GM19468 (cell line): Measurements from ENCODE around the gene IFITM10.

Experiments used
- ATAC-seq: cut with Tn5 transposase; IDR thresholded peaks from one replicate; pipeline ENCODE4 v1.9.1; 2021; ENCODE audit warnings: mild to moderate bottlenecking, moderate library complexity, moderate number of reproducible peaks; ENCODE audit not compliant: unreplicated experiment; ENCODE audit errors: extremely low read depth

Gene IFITM10

DNA sequence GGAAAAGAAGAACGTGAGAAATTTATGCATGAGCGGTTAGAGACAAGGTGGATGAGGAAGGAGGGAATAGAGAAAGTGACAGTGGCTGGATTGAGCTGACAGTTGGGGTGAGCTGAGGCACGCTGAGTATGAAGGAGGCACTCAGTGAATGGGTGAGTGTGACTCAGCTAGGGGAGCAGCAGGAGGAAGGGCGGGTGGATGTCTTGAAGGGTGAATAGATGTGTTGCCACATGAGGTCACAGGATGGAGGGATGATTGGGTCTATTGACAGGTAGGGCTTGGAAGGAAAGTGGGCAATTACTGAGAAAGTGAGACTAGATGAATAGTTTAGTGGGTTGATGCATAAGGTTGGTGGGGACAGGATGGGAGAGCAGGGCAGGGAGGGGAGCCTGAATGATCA, 8.0 kb downstream of the IFITM10 start:
- ATAC-seq: no peak

DNA sequence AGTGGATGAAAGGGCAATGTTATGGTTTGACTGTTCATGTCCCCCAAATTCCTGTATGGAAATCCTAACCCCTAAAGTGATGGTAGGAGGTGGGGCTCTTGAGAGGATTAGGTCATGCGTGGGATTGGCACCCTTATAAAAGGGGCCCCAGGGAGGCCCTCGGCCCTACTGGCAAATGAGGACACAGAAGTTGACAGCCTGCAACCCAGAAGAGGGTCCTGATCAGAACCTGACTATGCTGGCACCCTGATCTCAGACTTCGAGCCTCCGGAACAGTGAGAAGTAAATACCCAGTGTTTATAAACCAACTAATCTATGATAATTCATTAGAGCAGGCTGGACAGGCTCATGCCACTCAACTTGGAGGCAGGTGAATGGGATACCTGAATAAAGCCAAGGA, 8.7 kb downstream of the IFITM10 start:
- ATAC-seq: no peak

DNA sequence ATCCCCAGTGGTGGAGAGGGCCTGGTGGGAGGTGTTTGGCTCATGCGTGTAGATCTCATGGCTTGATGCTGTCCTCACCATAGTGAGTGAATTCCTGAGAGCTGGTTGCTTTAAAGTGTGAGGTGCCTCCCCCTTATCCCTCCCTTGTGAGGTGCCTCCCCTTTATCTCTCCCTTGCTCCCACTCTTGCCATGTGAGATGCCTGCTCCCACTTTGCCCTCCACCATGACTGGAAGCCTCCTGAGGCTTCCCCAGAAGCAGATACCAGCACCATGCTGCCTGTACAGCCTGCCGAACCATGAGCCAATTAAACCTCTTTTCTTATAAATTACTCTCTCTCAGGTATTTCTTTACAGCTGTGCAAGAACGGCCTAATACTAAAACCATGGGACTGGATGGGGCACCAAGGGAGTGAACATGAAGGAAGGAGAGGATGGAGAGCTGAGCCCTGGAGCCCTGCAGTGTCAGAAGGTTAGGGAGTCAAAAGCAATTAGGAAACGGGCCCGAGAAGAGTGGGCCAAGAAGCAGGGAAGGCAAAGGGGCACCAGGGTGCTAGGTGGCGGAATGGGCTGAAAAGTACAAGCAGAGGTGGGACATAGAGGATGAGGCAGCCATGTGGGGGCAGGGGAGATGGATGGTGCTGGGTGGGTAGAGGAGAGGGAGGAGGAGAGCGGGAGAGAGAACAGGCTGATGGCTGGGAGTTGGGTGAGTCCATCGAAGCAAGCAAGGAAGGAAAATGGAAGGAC, 9.4 kb downstream of the IFITM10 start:
- ATAC-seq: no peak

DNA sequence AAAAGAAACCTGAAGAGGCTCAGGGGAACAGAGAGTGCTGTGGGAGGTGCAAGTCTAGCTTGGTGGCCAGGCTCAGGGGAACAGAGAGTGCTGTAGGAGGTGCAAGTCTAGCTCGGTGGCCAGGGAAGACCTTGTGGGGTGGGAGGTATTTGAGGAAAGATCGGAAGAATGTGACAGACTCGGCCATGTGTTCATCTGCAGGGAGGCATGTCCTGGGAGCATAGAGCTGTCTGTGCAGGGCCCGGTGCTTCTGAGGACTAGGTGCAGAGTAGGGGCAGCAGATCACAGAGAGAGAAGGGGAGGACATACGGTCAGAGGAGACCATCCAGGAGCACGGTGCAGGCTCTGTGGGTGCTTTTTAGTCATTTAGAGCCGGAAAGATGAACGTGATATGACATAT, 10.8 kb downstream of the IFITM10 start:
- ATAC-seq: no peak

DNA sequence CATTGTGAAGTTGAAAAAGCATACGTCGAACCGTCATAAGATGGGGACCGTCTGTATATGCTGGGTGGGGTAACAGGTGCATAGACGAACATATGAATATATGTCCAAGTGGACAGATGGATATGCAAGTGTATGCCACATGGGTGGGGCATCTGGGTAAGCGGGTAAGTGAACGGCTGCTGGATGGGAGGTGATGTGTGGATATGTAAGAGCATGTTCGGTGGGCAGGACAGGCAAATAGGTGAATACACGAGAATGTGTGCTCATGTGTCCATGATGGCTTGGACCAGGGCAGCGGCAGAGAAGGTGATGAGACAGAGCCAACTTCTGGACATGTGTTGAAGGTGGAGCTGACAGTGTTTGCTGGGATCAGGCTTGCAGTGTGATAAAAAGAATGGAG, 12.0 kb downstream of the IFITM10 start:
- no peak for ATAC-seq

DNA sequence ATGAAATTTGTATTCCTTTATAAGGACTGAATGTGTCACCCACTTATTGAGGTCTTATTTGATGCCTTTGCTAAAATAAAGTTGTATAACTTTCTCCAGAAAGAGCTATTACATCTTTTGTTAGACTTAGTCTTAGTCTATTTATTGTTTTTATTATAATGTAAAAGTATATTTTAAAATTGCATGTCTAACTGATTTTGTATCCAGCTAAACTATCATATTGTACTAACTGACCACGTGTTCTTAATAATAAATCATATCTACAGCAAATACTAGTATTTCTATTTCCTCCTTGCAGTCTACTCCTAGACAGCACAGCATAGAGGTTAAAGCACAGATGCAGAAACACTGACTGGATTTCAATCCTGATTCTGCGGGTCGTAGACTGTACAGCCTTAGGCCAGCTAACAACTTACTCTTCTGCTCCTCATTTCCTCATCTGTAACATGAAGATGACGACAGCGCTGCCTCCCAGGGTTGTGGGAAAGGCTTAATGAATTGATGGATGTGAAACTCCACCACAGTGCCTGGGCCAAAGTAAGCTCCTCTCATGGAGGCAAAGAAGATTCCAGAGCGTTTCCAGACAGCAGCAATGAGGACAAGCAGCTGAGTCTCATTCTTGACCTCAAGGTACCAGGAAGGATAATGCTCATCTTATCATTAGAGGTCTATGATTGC, 13.2 kb downstream of the IFITM10 start:
- ATAC-seq: no peak

DNA sequence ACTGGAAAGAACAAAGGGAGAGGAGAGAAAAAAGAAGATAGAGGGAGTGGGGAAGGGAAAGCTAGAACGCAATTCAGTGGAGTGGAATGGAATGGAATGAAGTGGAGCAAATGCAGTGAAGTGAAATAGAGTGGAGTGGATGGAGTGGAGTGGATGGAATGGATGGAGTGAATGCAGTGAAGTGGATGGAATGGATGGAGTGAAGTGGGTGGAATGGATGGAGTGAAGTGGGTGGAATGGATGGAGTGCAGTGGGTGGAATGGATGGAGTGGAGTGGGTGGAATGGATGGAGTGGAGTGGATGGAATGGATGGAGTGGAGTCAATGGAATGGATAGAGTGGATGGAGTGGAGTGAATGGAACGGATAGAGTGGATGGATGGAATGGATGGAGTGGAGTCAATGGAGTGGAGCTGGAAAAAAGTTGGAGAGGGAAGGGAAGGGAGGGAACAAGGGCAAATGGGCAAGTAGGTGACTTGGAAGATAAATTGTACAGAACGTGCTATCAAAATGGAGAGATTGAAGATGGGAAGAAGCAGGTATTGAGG, 13.9 kb downstream of the IFITM10 start:
- ATAC-seq: no peak

DNA sequence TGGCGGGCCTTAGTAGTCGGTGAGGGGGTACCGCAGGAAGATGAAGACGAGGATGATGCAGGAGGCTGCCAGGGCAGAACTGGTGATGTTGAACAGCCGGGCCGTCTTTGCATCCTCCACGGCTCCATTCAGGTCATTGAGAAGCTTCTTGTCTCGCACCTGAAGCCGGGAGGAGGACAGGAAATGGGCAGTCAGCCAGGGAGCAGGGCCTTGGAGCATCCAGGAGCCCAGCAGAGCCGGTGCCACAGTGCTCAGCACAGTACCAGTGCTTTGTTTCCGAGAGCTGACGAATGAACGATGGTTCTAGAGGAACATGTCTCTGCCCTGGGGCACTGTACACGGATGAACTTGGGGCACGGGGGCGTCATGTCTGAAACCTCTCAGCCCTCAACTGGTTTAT, 15.1 kb downstream of the IFITM10 start:
- ATAC-seq: no peak

DNA sequence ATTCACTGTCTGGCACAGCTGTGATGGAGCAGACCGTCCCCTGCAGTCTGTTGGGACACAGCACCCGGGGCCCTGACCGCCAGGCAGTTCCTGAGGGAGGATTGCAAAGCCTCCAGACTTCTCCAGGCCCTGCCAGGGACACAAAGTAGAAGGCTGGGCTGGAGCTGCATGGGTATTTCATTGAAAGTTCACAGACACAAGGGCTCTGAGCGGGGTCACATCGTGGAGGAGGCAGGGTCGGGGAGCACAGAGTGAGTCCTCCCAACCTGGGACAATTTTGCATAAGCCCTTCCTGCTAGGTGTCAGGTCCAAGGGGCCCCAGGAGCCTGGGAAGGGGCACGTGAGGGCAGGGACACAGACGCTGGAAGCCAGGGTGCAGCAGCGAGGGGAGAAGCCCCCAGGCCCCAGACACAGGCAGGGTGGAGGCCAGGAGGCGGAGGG, 15.7 kb downstream of the IFITM10 start:
- ATAC-seq: no peak

DNA sequence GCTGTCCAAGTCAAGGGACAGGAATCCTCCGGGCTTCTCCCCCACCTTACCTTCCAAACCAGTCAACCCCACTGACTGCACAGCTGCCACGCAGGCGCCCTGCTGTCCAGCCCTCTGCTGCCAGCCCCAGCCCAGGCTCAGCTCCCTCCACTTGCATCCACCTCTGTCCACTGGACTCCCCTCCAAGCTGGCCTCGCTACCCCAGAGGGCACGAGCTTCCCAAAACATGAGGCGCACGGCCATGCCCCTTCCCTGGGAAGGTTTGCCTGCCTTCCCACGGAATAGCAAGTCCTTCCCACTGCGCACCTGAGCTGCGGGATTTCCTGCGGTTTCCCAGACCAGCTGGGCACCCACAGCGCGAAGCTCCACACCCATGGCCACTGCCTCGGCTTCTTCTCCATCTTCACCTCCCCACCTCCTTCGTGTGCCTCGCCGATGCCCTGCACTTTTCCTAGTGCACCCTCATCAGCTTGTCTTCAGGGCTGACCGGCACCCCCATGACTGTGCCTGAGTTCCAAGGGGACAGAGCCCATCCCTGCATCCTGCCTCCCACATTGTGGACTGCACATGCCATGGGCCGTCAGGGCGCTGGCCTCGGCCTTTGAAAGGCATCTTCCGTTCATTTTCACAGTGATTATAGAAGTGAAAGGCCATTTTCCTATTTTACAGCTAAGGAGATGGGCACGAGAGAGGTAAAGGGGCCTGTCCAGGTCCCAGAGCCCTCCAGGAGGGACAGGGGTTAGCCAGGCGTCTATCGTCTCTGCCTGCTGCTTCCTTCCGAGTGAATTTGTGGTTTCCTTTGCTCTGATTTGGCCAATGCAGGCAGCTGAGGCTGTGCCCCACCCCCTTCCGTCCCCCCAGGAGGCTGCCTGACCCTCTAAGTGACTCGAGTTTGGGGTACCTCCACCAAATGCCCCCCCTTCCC, 16.4 kb downstream of the IFITM10 start:
- ATAC-seq: no peak

DNA sequence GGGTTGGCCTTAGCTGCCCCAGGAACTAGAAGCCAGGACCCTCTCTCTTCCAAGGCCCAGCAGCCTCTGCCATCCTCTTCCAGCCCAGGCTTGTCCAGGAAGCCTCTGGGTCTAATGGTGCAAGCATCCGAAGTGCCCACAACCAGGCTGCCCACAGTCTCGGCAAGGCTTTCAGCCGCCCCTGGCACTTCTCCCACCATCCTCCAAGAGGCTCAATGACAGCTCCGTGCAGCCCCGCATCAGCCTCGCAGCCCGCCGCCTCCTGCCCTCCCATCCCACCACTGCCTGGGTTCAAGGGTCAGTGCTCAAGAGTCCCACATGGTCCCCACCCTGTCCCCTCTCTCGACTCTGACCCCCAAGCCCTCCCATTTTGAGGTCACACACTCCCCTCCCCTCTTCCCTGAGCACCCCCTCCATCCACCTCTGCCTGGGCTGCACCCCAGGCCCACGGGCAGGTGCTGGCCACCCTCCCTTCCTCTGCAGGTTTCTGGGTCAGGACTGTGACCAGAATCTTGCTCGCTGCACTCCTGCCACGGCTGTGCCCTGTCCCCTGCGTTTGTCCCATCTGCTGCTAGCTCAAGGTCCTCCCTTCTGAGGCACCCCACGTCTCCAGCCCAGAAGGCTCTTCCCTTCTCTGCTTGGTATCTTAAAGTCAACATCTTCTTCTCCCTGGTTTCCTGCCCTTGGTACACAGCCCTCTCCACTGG, 17.2 kb downstream of the IFITM10 start:
- ATAC-seq: no peak

DNA sequence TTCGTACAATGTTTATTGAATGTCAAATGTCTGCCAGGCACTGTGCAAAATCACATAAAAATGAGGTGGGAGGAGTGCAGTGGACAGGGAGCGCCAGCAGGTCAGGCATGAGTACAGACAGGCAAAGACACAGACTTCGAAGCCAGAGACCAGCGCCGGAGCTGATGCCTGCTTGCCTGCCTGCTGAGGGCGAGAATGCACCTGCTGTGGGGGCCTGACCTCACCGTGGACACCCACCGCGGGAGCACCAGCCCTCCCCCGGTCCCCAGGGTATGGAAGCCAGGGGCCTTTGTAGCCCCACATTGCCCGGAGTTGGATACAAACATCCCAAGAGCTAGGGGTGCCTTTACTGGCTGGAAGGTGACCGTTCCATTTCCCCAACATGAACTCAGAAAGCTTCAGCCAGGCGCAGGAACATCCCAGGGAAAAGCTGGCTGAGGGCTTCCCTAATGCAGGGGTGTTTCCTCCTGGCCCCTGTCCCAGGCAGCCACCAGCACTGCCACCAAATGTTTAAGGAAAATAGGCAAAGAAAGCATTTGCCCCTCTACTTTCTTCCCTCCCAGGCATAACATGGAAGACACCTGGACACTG, 17.9 kb downstream of the IFITM10 start:
- no peak for ATAC-seq

DNA sequence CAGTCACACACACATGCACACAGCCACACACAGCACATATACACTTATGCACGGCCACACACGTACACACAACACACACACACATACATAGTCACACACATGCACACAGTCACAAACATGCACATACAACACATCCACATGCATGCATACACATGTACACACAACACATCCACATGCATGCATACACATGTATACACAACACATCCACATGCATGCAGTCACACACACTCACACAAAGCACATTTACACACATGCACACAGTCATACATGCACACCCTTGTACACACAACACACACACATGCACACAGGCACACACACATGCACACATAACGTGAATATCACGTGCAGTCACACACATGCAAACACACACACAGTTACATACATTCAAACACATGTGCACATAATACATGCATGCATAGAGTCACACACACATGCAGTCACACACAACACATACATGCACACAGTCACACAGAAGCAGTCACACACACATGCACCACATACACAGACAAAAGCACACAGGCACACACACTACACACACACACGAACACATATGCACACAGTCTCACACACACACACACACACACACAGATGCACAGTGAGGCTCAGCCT, 18.8 kb downstream of the IFITM10 start:
- no peak for ATAC-seq

DNA sequence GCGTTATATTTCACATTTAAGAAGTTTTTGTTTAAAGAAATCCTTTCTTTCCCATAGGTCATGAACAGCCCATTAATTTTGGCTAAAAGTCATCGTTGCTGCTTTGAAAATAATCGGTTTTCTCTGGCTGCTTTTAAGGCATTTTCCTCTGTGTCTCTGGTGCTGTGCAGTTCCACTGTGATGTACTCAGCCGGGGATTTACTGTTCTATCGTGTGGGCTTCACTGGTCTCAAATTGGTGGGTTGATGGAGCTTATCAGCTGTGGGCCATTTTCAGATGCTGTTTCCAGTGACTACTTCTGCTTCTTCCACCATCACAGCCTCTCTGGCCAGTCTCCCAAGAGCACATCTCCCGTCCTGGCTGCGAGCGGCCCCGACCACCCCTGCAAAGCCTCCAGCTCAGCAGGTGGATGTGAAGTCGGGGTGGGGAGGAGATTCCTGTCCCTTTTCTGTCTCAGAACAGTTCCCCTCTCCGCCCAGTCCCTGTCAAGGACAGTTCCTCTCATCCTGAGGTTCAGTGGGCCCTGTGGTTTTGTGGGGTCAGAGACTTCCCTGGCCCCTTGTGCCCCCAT, 20.3 kb downstream of the IFITM10 start:
- no peak for ATAC-seq

DNA sequence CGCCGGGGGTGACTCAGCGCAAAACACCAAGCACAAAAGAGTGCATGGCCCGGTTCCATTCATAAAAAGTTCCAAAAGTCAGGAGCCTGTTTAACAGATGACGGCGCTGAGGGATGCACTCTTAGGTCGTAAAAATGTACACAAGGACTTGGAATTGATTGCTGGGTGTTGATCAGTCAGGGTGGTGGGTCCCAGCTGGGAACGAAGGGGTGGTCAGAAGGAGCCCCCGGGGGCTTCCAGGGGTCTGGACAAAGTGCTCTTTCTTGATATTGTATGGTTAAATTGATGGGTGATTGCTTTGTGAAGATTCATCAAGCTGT, 20.7 kb downstream of the IFITM10 start:
- no peak for ATAC-seq

DNA sequence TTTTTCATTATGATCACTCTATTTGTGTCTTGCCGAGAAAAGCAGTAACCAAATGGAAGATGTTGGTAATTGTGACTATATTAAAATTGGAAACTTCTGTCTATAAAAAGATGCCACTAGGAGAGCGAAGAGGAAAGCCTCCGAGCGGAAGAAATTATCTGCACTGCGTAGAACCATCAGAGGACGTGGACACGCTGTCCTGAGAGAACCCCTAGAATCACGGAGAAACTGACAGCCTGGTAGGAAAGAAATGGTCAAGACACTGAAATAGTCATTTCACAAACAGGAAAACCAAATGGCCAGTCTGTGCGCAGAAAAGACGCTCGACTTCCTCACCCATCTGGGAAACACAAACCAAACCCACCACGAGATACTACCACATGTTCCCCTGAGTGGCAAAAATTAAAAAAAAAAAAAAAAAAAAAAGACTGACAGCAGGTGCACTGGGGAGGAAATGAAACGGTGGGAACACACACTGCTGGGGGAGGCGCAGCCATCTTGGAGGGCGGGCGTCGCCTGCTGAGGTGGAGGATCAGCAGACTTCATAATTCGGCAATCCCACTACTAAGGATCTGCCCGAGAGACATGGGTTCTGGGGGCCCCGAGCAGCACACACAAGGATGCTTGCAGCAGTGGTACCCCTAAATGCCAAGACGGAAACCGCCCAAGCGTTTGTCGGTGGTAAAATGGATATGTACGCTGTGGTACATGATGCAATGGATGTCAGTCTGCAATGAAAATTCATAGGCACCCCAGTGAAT, 21.3 kb downstream of the IFITM10 start:
- ATAC-seq: no peak

DNA sequence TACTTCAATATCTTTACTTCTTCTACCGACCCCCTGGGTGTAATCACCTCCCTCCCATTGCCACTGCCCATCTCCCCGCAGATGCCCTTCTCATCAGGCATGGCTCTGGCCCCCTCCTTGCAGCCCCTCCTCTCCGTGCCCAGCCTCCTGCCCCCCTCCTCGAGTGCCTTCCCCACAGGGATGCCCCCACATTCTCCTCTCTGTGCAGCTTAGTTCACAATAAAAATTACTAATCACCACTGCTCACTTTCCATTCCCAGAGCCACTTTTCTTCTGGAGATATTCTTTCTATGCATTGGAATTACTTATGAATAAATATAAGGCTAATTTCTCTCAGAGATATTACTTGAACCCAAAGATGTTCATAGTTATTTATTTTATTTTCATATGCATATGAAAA, 22.1 kb downstream of the IFITM10 start:
- no peak for ATAC-seq

DNA sequence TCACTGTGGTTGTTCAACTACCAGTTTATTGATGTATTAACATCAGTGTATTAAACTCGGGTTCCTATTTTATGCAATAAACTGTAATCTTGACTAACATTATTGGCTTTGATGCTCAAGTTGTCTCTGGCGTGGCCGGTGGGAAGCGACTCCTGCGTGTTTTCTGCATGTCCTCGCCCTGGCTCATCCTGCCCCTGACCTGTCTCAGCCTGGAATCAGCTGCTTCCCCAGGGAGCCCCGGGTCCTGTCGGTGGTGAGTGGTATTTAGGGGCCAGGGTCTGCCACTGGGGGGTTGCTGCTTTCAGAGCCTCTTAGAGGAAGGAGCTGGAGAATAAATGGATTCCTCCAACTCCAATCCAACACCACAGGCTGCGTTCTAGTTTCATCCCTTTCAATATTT, 22.5 kb downstream of the IFITM10 start:
- ATAC-seq: no peak
